Stimulated activated CD8-positive, alpha-beta memory T cell treated with anti-CD3 and anti-CD28 coated beads, Interleukin-4, amount 100 ng/mL, for 1 hour (primary cell): Measurements from ENCODE around the gene LPCAT1.

ENCODE experiments used
- DNase-seq, 2 donors: peaks; one replicate each; pipeline ENCODE4 v3.0.0-alpha.2; 2020; ENCODE audit warnings: low read depth in 2 of 2, low spot score in 1 of 2

The LPCAT1 gene

GRCh38 chr5:1446602-1447343, 77.0 kb downstream of the LPCAT1 start:
- DNase-seq = no peak

- DNase-seq = no peak
Observed at GRCh38 chr5:1445689-1446601, 77.8 kb downstream of the LPCAT1 start.

GRCh38 chr5:1445313-1445688, 78.5 kb downstream of the LPCAT1 start, which contains the start of gene SLC6A3:
Gene SLC6A3, minus strand, starts transcription at chr5:1445440. Its CDS starts 2,243 bp downstream, at chr5:1443197.
- DNase-seq = peak in 1 of 2 donors; percentile 6

- DNase-seq = no peak
Observed at GRCh38 chr5:1444361-1445189, 79.2 kb downstream of the LPCAT1 start.

- DNase-seq = no peak
Observed at GRCh38 chr5:1443991-1444360, 79.8 kb downstream of the LPCAT1 start.

- no peak for DNase-seq
Observed at GRCh38 chr5:1443171-1443570, 80.6 kb downstream of the LPCAT1 start.

- DNase-seq = no peak
Observed at GRCh38 chr5:1442222-1443145, 81.3 kb downstream of the LPCAT1 start.

- no peak for DNase-seq
Observed at GRCh38 chr5:1441166-1441865, 82.4 kb downstream of the LPCAT1 start.

GRCh38 chr5:1440098-1440493, 83.7 kb downstream of the LPCAT1 start:
- DNase-seq = no peak

GRCh38 chr5:1439388-1440097, 84.2 kb downstream of the LPCAT1 start:
- DNase-seq = no peak

- no peak for DNase-seq
Observed at GRCh38 chr5:1438871-1439270, 84.9 kb downstream of the LPCAT1 start.

- no peak for DNase-seq
Observed at GRCh38 chr5:1437876-1438559, 85.7 kb downstream of the LPCAT1 start.

GRCh38 chr5:1437226-1437829, 86.4 kb downstream of the LPCAT1 start:
- no peak for DNase-seq

- no peak for DNase-seq
Observed at GRCh38 chr5:1436681-1437080, 87.1 kb downstream of the LPCAT1 start.

- DNase-seq = no peak
Observed at GRCh38 chr5:1436036-1436435, 87.7 kb downstream of the LPCAT1 start.

GRCh38 chr5:1435369-1435768, 88.4 kb downstream of the LPCAT1 start:
- no peak for DNase-seq

GRCh38 chr5:1432296-1432695, 91.5 kb downstream of the LPCAT1 start:
- DNase-seq = no peak

- no peak for DNase-seq
Observed at GRCh38 chr5:1431896-1432295, 91.9 kb downstream of the LPCAT1 start.
